H9 (cell line): ENCODE measurements around the gene FCHO1. TPM values are rescaled to one million over a fixed set of nuclear protein-coding genes. Genes with fewer than 3 reads are reported as not detected.

ENCODE experiments used
- DNase-seq: peaks from one replicate; pipeline ENCODE4 v3.0.0-alpha.2; 2017
- H2AFZ ChIP-seq: one replicate; pipeline ENCODE4 v1.6.1; 2013; ENCODE audit warnings: mild to moderate bottlenecking, low read length, control low read depth, moderate library complexity
- H2AK5ac ChIP-seq: 2 replicates; pipeline ENCODE4 v1.6.1; 2013; ENCODE audit warnings: low read length, control low read depth, mixed read lengths; ENCODE audit not compliant: insufficient read length
- H2BK120ac ChIP-seq: one replicate; pipeline ENCODE4 v1.6.1; 2013; ENCODE audit warnings: low read depth, mild to moderate bottlenecking, low read length, control low read depth, inconsistent platforms; ENCODE audit not compliant: poor library complexity, severe bottlenecking
- H2BK12ac ChIP-seq: 2 replicates; pipeline ENCODE4 v1.6.1; 2013; ENCODE audit warnings: low read length, control low read depth, mixed read lengths, low read depth; ENCODE audit not compliant: insufficient read length
- H2BK15ac ChIP-seq: 2 replicates; pipeline ENCODE4 v1.6.1; 2013; ENCODE audit warnings: low read depth, low read length, control low read depth
- H2BK20ac ChIP-seq: one replicate; pipeline ENCODE4 v1.6.1; 2013; ENCODE audit warnings: low read depth, mild to moderate bottlenecking, low read length, control low read depth, inconsistent platforms; ENCODE audit not compliant: poor library complexity, severe bottlenecking
- H2BK5ac ChIP-seq: 2 replicates; pipeline ENCODE4 v1.6.1; 2013; ENCODE audit warnings: low read length, control low read depth, mixed read lengths; ENCODE audit not compliant: insufficient read length
- H3K14ac ChIP-seq: 2 replicates; pipeline ENCODE4 v1.6.1; 2013; ENCODE audit warnings: low read length, control low read depth; ENCODE audit not compliant: insufficient read depth
- H3K18ac ChIP-seq: 2 replicates; pipeline ENCODE4 v1.6.1; 2013; ENCODE audit warnings: low read depth, mild to moderate bottlenecking, mixed read lengths, low read length, control low read depth; ENCODE audit not compliant: insufficient read length
- H3K23ac ChIP-seq: 2 replicates; pipeline ENCODE4 v1.6.1; 2013; ENCODE audit warnings: low read length, control low read depth, mixed read lengths, low read depth; ENCODE audit not compliant: insufficient read length
- H3K23me2 ChIP-seq: 2 replicates; pipeline ENCODE4 v1.6.1; 2013; ENCODE audit warnings: low read depth, mild to moderate bottlenecking, mixed read lengths, low read length, control low read depth; ENCODE audit not compliant: insufficient read length, poor library complexity, severe bottlenecking
- H3K27ac ChIP-seq: 2 replicates; pipeline ENCODE4 v1.5.1; 2013; ENCODE audit warnings: low read length, control low read depth, mixed read lengths, low read depth; ENCODE audit not compliant: insufficient read length
- H3K27me3 ChIP-seq: 2 replicates; pipeline ENCODE4 v1.6.1; 2013; ENCODE audit warnings: low read length, control low read depth, inconsistent platforms; ENCODE audit not compliant: insufficient read depth
- H3K4ac ChIP-seq: 2 replicates; pipeline ENCODE4 v1.6.1; 2013; ENCODE audit warnings: low read depth, mild to moderate bottlenecking, control low read depth, inconsistent platforms, low read length, moderate library complexity
- H3K4me1 ChIP-seq: 2 replicates; pipeline ENCODE4 v1.6.1; 2013; ENCODE audit warnings: low read length, control low read depth, inconsistent platforms; ENCODE audit not compliant: insufficient read depth
- H3K4me2 ChIP-seq: 2 replicates; pipeline ENCODE4 v1.6.1; 2013; ENCODE audit warnings: low read length, control low read depth, mixed read lengths; ENCODE audit not compliant: insufficient read length, insufficient read depth
- H3K56ac ChIP-seq: 2 replicates; pipeline ENCODE4 v1.6.1; 2013; ENCODE audit warnings: low read depth, mild to moderate bottlenecking, mixed read lengths, low read length, control low read depth; ENCODE audit not compliant: insufficient read length
- H3K79me1 ChIP-seq: 2 replicates; pipeline ENCODE4 v1.6.1; 2013; ENCODE audit warnings: low read depth, mild to moderate bottlenecking, moderate library complexity, low read length, control low read depth, inconsistent platforms; ENCODE audit not compliant: insufficient read depth, poor library complexity, severe bottlenecking
- H3K79me2 ChIP-seq: 2 replicates; pipeline ENCODE4 v1.6.1; 2013; ENCODE audit warnings: low read length, control low read depth, inconsistent platforms; ENCODE audit not compliant: insufficient read depth
- H3K9ac ChIP-seq: 2 replicates; pipeline ENCODE4 v1.6.1; 2013; ENCODE audit warnings: low read length, control low read depth, mixed read lengths; ENCODE audit not compliant: insufficient read length; ENCODE audit errors: extremely low read depth
- H3K9me3 ChIP-seq: one replicate; pipeline ENCODE4 v1.6.1; 2013; ENCODE audit warnings: low read depth, low read length, inconsistent platforms; ENCODE audit not compliant: control insufficient read depth
- H3T11ph ChIP-seq: one replicate; pipeline ENCODE4 v1.6.1; 2013; ENCODE audit warnings: mild to moderate bottlenecking, low read length, control low read depth, inconsistent platforms
- H4K20me1 ChIP-seq: one replicate; pipeline ENCODE4 v1.6.1; 2013; ENCODE audit not compliant: control insufficient read depth, insufficient read length, insufficient read depth
- H4K5ac ChIP-seq: 2 replicates; pipeline ENCODE4 v1.6.1; 2013; ENCODE audit warnings: low read depth, mild to moderate bottlenecking, mixed read lengths, low read length, control low read depth; ENCODE audit not compliant: insufficient read length
- H4K8ac ChIP-seq: replicated peaks from 2 replicates; pipeline ENCODE4 v1.6.1; 2013; ENCODE audit warnings: low read length, control low read depth, mixed read lengths, low read depth; ENCODE audit not compliant: insufficient read length
- H4K91ac ChIP-seq: 2 replicates; pipeline ENCODE4 v1.6.1; 2013; ENCODE audit warnings: low read depth, mild to moderate bottlenecking, moderate library complexity, mixed read lengths, low read length, control low read depth; ENCODE audit not compliant: insufficient read length
- H3K27ac Mint-ChIP-seq, 3 experiments: 2 replicates in 2 of 3; 3 replicates in 1 of 3; pipeline ENCODE4 v1.8.0; 2020 to 2021; ENCODE audit warnings: mixed read lengths in 3 of 3, mild to moderate bottlenecking in 1 of 3, moderate library complexity in 1 of 3
- H3K27me3 Mint-ChIP-seq: 2 replicates; pipeline ENCODE4 v1.8.0; 2021; ENCODE audit warnings: low read depth, mild to moderate bottlenecking, moderate library complexity, mixed read lengths
- H3K36me3 Mint-ChIP-seq, 3 experiments: 2 replicates in 2 of 3; 3 replicates in 1 of 3; pipeline ENCODE4 v1.8.0; 2020 to 2021; ENCODE audit warnings: low read depth in 3 of 3, mixed read lengths in 3 of 3; ENCODE audit not compliant: insufficient read depth in 1 of 3
- H3K4me1 Mint-ChIP-seq, 2 experiments: 2 replicates each; pipeline ENCODE4 v1.8.0; 2020; ENCODE audit warnings: mixed read lengths in 2 of 2
- H3K4me3 Mint-ChIP-seq, 2 experiments: 2 replicates in 1 of 2; 3 replicates in 1 of 2; pipeline ENCODE4 v1.8.0; 2020 to 2021; ENCODE audit warnings: mild to moderate bottlenecking in 2 of 2, mixed read lengths in 2 of 2, moderate library complexity in 1 of 2
- H3K9me3 Mint-ChIP-seq, 2 experiments: 2 replicates in 1 of 2; 3 replicates in 1 of 2; pipeline ENCODE4 v1.8.0; 2020; ENCODE audit warnings: mild to moderate bottlenecking in 2 of 2, mixed read lengths in 2 of 2, moderate library complexity in 1 of 2
- WGBS: extraction: QIAGEN DNeasy Blood & Tissue Kit; methylation state at CpG from one replicate; pipeline ENCODE4 v1.1.7; 2013; ENCODE audit warnings: missing lambda C conversion rate, low lambda C conversion rate, mixed read lengths; ENCODE audit not compliant: insufficient read length; ENCODE audit errors: extremely low coverage; 5-methylcytosine and 5-hydroxymethylcytosine counted together
- total RNA-seq: library from RNA; stranded (reverse); gene quantifications from 2 replicates; pipeline ENCODE4 v1.2.1, GENCODE V29; 2021
- TF ChIP-seq, protein P1 (sequence below): fragments of 200-600 bp; sonication (generic); conservative IDR thresholded peaks from 3 replicates; pipeline ENCODE4 v1.8.0; 2021; ENCODE audit warnings: antibody characterized with exemption, mild to moderate bottlenecking

The FCHO1 gene
- total RNA-seq, 1 experiment from 2014 or later, result 13.1 TPM

DNA sequence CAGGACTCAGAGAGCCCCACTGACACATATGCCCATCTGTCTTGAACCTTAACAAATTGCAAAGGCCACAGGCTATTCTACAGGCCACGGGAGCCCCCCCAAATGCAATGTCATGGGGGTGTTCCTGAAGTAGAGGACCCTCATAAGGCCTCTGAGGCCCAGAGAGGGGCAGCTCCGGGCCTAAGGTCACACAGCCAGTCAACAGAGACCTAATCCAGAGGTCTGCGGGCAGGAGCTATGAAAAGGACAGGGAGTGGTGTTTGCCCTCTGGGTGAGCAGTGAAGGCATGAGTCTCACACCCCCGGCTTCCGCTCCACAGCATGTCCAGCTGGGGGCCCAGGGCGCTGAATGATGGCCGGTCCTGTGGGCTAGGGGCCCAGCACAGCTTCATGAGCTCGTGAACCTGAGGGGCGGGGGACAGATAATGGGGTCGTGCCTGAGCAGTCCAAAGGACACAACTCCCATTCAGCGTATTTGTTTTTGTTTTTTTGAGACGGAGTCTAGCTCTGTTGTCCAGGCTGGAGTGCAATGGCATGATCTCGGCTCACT, 75.3 kb downstream of the FCHO1 start:
- Histone ChIP-seq H3K4me1 (no peaks in the 10 kb centered on the region; the same call in 1 of the 2 replicates), H3K18ac (no peak overlapping the region), H2BK120ac (no peak overlapping the region), H3K23ac (no peak overlapping the region), H3K79me1 (no peaks in the 10 kb centered on the region), H4K8ac (no peak overlapping the region), H2BK20ac (no peak overlapping the region), H3K9me3 (no peaks in the 10 kb centered on the region), H2BK12ac (no peak overlapping the region), H2BK5ac (no peak overlapping the region), H3T11ph (no peak overlapping the region), H4K5ac (no peak overlapping the region), H3K27ac (no peak overlapping the region), H3K27me3 (no peaks in the 10 kb centered on the region), H3K79me2 (no peaks in the 10 kb centered on the region), H2BK15ac (no peak overlapping the region), H3K4me2 (no peak overlapping the region), H2AK5ac (no peak overlapping the region), H4K91ac (no peak overlapping the region), H3K4ac (no peak overlapping the region), H3K9ac (no peak overlapping the region), H3K56ac (no peak overlapping the region), H4K20me1 (no peaks in the 10 kb centered on the region), H2AFZ (no peak overlapping the region), H3K23me2 (peaks cover 8% of the 10 kb centered on the region), H3K14ac (no peak overlapping the region)
- H3K4me1 Mint-ChIP-seq, result peaks cover 0 to 21% of the 10 kb centered on the region in 2 experiments; a peak in 2 of 4 replicates
- no peak for DNase-seq
- H3K27ac Mint-ChIP-seq, result no peak overlapping the region
- WGBS, result no CpG with 5 or more reads among the region's 13 CpGs
- H3K27me3 Mint-ChIP-seq, result peaks cover 5% of the 10 kb centered on the region
- TF ChIP-seq, protein P1, sequence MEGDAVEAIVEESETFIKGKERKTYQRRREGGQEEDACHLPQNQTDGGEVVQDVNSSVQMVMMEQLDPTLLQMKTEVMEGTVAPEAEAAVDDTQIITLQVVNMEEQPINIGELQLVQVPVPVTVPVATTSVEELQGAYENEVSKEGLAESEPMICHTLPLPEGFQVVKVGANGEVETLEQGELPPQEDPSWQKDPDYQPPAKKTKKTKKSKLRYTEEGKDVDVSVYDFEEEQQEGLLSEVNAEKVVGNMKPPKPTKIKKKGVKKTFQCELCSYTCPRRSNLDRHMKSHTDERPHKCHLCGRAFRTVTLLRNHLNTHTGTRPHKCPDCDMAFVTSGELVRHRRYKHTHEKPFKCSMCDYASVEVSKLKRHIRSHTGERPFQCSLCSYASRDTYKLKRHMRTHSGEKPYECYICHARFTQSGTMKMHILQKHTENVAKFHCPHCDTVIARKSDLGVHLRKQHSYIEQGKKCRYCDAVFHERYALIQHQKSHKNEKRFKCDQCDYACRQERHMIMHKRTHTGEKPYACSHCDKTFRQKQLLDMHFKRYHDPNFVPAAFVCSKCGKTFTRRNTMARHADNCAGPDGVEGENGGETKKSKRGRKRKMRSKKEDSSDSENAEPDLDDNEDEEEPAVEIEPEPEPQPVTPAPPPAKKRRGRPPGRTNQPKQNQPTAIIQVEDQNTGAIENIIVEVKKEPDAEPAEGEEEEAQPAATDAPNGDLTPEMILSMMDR, result no peak
- no peak overlapping the region for H3K4me3 Mint-ChIP-seq
- H3K9me3 Mint-ChIP-seq, result no peaks in the 10 kb centered on the region; a peak in 1 of 5 replicates
- H3K36me3 Mint-ChIP-seq, result no peaks in the 10 kb centered on the region; a peak in 1 of 7 replicates
